ENCODE measurements around the gene CENPH.
"Not testable (repeated sequence)": the region's sequence is repeated elsewhere in the genome, so short reads cannot be mapped to it uniquely, and the experiment has no call there.

The CENPH gene

DNA sequence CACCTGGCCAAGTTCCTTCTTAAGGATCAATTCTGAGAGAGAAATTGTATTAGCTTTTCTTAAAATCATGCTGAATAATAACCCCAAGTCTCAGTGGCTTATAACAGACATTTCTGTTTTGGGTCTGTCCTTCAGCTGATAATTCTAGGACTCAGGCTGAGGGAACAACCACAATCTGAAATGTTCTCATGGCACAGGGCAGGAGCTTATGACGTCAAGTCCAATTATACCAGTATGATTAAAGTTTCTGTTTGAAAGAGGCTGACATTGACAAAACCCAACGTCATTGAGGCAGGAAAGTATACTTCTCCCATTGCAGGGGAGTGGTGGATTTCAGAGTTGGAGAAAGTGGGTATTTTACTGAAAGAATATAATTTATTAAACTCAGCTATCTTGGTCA is 21.8 kb downstream of the CENPH start:
- FAIRE-seq: no peak

DNA sequence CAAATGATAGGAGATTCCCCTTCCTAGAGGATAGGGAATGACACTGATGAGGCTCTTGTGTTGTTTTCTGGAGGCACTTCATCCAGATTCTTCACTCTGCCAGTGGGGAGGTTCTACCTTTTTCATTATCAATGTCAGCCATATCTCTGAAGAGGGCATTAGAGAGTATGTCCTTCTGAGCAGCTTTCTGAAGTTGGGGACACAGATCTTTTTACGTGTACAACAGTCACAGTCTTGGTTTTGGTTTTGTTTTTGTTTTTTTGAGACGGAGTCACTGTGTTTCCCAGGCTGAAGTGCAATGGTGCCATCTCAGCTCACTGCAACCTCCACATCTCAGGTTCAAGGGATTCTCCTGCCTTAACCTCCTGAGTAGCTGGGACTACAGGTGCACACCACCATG is 22.6 kb downstream of the CENPH start:
- no peak for FAIRE-seq

DNA sequence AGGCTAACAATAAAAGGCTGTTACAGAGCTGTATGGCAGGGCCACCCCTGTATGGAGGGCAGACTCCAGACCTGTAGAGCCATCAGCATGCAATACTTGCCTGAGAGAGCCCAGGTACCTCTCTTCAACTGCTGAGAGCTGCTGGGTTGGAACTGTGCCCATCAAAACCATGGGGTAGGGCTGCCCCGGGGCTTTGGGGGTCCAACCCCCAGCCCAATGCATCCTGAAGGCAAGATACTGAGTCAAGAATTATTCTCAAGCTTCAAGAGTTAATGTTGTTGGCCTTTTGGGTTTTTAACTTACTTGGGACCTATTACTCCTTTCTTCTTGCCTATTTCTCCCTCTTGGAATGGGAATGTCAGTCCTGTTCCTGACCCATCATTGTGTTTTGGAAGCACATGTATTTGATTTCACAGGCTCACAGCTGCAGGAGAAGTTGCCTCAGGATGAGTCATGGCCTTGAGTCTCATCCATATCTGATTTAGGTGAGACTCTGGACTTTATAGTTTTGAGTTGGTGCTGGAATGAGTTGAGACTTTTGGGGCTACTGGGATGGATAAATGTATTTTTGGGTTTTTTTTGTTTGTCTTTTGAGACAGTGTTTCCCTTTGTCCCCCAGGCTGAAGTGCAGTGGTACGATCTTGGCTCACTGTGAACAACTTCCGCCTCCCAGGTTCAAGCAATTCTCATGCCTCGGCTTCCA is 24.3 kb downstream of the CENPH start:
- no peak for FAIRE-seq

DNA sequence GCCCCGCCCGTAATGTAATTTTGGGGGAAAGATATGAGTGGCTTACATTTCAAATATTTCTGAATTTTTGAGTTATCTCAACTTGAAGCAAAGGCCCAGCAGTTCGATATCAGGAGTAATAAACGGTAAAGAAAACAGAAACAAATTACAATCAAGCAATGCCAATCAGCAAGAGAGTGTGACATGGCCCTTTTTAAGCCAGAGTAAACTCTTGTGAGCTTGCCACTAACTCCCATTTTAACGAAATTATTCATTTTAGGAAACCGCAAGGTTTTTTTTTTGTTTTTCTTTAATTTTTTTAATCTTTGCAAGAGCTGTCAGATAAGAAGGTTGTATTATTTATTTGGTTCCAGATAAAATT is 27.7 kb downstream of the CENPH start:
- FAIRE-seq: no peak

DNA sequence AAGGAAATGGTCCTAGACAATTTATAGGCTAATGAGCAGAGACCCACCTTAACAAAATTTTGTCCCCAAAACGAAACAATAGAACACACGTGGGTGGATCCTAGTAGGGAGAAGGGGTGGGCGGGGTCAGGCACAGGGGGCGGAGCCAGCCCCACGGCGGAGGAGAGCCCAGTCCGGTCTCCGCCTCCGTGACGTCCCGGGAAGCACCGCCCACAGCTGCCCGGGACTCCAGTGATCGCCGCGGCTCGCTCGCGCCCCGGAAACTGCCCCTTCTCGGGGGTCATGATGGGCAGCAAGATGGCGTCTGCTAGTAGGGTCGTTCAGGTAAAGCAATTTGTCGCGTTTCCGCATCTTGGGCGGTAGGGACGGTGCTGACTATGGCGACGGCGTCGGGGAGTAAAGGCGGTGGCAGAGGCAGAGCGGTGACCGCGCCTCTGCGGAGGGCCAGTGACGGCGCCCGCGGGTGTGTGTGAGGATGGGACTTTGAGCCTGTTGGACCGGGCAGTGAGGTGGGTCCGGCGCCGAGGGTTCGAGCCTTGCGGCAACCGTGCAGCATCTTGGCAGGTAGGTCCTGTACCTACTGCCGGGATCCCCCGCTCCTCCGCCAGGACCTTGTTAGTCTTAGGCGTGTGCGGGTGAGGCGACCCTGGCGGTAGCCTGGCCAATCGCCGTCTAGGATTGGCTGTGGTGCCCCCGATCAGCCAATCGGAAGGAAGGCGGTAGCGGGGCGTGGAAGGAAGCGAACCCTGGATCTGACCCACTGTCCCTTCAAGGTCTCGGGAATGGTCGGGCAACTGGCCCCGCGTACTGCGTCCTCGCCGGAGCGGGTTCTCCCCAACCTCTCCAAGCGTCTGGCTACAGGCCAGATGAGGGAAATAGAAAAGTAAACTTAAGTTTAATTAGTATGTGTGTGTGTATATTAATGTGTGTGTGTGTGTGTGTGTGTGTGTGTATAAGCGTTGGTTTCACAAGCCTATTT is 28.5 kb downstream of the CENPH start:
- FAIRE-seq: peak; percentile 74

DNA sequence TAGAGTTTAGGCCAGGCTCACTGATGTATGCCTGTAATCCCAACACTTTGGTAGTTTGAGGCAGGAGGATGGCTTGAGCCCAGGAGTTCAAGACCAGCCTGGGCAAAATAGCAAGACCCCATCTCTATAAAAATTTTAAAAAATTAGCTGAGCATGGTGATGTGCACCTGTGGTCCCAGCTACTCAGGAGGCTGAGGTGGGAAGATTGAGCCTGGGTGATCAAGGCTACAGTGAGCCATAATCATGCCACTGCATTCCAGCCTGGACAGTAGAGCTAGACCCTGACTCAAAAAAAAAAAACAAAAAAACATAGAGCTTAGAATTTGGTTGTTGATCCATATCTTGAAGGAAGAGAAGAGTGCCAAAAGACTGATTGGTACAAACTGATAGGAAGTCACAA is 30.6 kb downstream of the CENPH start:
- FAIRE-seq: no peak

DNA sequence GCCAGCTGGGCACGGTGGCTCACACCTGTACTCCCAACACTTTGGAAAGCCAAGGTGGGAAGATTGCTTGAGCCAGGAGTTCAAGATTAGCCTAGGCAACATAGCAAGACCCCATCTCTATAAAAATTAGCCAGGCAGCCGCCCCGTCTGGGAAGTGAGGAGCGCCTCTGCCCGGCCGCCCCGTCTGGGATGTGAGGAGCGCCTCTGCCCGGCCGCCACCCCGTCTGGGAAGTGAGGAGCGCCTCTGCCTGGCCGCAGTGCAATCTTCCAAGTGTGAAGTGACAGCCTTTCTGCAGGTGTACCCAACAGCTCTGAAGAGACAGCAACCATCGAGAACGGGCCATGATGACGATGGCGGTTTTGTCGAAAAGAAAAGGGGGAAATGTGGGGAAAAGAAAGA is 31.0 kb downstream of the CENPH start:
- FAIRE-seq: not testable (repeated sequence)

DNA sequence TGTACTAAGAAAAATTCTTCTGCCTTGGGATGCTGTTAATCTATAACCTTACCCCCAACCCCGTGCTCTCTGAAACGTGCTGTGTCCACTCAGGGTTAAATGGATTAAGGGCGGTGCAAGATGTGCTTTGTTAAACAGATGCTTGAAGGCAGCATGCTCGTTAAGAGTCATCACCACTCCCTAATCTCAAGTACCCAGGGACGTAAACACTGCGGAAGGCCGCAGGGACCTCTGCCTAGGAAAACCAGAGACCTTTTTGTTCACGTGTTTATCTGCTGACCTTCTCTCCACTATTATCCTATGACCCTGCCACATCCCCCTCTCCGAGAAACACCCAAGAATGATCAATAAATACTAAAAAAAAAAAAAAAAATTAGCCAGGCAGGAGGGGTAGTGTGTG is 31.4 kb downstream of the CENPH start:
- FAIRE-seq: not testable (repeated sequence)

DNA sequence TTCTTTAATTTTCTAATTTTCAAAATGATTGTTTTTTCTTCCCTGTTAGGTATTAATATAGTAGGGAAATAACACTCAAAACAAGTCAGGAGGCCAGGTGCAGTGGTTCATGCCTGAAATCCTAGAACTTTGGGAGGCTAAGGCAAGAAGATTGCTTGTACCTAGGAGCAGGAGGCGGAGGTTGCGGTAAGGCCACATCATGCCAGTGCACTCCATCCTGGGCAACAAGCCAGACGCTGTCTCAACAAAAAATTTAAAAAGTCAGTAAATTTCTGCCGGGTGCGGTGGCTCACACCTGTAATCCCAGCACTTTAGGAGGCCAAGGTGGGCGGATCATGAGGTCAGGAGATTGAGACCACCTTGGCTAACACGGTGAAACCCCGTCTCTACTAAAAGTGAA is 35.1 kb downstream of the CENPH start:
- FAIRE-seq: no peak

DNA sequence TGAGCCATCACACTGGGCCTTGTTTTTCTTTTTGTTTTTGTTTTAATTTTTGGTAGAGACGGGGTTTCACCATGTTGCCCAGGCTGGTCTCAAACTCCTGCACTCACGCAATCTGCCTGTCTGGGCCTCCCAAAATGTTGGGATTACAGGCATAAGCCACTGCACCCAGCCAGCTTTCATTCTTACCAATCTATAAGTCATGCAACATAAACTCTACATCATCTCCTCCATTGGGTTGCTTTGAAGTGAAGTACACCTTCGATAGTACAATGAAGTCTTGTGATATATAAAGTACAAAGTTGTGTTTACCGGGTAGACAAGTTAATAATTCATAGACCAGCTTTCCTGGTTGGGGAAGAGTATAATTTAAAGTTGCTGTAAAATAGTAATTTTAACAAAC is 36.5 kb downstream of the CENPH start:
- FAIRE-seq: no peak

DNA sequence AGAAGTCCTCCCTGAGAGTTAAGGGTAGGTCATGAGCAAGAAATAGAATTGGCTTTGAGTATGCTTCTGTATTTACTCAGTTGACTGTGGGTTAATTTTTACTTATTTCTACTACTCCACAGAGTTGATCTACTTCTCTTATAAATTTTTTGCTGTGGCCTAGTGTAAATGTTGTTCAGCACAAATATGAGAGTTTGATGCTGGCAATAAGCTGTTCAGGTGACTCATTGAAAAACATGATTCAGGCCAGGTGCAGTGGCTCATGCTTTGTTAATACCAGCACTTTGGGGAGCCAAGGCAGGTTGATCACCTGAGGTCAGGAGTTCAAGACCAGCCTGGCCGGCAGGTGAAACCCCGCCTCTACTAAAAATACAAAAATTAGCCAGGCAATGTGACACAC is 40.8 kb downstream of the CENPH start:
- no peak for FAIRE-seq

DNA sequence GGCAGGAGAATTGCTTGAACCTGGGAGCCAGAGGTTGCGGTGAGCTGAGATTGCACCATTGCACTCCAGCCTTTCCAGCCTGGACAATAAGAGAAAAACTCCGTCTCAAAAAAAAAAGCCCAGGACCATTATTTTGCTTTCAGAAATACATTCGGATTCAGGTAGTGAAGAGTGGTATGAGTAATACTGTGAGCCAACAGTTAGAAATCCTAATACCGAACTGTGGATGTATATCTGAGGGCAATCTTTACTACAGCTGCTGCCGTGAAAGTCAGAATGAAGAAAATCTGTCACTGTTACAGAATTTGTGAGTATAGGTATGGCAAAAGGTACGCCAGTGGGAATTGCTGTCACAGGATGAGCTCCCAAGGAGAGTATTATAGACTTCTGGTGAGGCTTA is 41.9 kb downstream of the CENPH start:
- FAIRE-seq: no peak

DNA sequence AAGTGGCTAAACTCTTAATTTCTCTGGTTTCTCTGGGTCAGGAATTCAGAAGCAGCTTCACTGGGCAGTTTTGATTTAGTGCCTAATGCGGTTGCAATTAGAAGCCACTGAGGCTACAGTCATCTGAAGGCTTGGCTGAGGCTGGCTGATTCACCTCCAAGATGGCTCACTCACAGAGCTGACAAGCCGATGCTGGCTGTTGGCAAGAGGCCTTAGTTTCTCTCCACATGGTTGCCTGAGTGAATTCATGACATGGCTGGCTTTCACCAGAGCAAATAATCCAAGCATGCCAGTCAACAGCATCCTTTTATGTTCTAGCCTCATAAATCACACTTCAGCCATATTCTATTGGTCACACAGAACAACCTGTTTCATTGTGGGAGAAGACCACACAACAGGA is 42.5 kb downstream of the CENPH start:
- no peak for FAIRE-seq

DNA sequence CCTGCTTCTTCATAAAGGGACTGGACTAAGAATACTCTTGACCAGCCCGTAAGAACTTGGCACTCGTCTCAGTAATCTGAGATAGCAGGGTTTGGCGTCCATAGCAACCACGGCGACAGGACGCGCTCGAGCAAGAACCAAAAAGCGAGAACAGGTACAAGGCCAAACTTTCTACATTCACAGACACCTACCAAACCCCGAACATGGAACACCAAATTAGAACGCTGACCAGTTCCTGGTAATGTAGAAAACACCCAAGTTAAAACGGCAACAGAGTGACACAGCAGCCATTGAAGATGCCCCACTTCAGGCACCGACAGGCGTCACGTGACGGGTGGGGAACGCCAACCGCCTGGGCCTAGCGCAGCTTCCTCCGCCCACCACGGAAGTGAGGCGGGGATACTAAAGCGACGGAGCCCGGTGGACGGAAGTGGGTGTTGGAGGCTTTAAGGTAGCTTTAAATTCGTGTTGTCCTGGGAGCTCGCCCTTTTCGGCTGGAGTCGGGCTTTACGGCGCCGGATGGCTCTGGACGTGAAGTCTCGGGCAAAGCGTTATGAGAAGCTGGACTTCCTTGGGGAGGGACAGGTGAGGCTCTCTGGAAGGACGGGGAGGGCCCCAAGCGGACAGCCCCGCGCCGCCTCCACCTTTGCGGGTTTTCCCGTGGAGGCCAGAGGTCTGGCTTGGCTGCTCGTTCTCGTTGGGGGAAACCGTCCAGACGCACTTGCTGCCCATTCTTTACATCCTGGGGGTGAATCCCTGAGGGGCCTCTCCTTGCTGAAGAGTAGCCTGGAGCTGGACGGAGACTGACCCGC is 45.3 kb downstream of the CENPH start, which contains the start of gene CDK7:
Gene CDK7, plus strand, starts transcription at position 430 of the 812 bp plus-strand sequence. Its CDS starts 90 bp downstream, at position 520.
- FAIRE-seq: peak; percentile 78

DNA sequence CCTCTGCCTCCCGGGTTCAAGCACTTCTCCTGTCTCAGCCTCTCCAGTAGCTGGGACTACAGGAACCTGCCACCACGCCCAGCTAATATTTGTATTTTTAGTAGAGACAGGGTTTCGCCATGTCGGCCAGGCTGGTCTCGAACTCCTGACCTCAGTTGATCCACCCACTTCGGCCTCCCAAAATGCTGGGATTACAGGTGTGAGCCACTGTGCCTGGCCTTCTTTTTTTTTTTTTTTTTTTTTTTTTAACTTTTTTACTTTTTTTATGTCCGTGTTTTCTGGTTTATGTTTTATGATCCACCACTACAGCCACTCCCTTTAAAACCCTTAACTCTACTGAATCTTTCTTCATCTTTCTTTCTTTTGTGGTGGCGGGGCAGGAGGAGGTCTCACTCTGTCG is 47.4 kb downstream of the CENPH start:
- not testable (repeated sequence) for FAIRE-seq

DNA sequence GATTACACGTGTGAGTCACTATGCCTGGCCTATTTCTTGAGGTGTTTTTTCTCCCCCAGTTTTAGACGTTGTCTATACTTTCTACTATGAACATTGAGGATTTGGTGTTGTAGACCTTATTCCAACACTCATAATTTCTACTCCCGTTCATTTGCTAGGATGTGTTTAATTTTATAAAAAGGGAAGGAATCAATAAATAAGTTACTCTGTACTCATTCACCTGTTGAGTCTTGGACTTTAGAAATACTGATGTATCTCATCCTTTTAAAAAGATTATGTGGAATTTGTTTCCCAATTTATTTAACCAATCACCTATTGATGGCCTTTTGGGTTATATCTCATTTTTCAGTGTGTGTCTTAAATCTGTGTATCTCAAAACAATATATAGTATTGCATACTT is 48.5 kb downstream of the CENPH start:
- no peak for FAIRE-seq

DNA sequence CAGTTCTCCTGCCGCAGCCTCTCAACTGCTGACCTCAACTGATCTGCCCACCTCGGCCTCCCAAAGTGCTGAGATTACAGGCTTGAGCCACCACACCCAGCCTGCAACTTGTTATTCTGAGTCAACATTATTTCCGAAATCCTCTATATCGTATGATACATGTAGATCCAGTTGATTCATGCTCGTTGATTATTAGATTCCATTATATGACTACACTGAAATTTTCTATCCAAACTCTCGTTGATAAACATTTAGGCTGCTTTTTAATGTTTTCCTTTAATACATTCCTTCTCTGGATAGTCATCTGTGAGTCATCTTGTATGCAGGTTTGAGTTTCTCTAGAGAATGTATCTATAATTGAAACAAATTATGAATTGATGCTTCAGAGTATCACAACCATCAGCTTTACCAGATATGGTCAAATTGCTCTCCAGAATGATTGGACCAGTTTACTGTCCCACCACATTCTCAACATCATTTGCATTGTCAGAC is 49.4 kb downstream of the CENPH start:
- peak; percentile 95 for FAIRE-seq

DNA sequence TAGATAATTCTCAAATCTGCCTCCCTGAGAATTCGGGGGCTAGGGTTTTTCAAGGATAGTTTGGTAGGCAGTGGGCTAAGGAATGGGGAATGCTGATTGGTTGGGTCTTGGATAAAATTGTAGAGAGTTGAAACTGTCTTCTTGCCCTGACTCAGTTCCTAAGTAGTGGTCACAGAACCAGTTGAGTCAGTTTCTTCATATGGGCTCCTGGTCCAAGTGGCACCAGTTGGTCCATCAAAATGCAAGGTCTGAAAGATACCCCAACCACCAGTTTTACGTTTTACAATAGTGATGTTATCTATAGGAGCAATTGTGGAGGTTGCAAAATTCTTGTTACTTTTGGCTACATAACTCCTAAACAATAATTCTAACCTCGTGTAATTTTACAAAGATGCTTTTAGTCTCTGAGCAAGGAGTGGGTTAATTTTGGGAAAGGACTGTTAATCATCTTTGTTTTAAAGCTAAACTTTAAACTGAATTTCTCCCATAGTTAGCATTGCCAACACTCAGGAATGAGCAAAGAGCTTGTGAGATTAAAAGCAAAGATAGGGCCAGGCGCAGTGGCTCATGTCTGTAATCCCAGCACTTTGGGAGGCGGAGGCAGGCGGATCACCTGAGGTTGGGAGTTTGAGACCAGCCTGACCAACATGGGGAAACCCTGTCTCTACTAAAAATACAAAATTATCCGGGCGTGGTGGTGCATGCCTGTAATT is 53.0 kb downstream of the CENPH start:
- FAIRE-seq: no peak

DNA sequence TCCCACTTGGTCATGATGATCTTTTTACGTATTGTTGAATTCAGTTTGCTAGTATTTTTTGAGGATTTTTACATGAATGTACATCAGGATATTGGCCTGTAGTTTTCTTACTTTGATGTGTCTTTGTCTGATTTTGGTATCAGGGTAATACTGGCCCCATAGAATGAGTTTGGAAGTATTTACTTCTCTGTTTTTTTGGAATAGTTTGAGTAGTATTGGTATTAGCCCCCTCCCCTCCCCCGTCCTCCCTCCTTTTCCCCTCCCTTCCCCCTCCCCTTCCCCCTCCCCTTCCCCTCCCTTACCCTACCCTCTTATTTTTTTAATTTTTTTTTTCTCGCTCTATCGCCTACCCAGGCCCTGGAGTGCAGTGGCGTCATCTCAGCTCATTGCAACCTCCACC is 55.6 kb downstream of the CENPH start:
- FAIRE-seq: no peak

DNA sequence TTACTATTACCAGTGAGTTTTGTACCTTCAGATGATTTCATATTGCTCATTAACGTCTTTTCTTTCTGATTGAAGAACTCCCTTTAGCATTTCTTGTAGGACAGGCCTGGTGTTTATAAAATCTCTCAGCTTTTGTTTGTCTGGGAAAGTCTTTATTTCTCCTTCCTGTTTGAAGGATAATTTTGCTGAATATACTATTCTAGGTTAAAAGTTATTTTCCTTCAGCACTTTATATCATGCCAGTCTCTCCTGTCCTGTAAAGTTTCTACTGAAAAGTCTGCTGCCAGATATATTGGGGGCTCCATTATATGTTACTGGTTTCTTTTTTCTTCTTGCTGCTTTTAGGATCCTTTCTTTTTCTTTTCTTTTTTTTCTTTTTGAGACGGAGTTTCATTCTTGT is 58.6 kb downstream of the CENPH start:
- FAIRE-seq: no peak

DNA sequence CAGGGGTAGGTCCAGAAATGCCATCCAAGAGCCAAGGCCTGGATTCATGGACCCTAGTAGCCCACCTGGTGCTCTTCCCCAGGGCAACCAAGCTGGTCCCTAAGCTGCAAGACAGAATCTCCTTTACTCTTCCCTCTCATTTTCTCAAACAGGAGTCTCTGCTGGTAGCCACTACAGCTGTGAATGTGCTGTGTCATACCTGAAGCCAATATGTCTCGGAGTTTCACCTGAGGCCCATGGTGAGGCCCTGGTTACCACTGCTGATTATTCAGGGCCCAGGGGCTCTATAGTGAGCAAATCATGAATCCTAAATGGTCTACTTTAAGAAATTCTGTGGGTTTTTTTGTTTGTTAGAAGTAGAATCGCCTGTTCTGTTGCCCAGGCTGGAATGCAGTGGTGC is 61.2 kb downstream of the CENPH start:
- FAIRE-seq: no peak

DNA sequence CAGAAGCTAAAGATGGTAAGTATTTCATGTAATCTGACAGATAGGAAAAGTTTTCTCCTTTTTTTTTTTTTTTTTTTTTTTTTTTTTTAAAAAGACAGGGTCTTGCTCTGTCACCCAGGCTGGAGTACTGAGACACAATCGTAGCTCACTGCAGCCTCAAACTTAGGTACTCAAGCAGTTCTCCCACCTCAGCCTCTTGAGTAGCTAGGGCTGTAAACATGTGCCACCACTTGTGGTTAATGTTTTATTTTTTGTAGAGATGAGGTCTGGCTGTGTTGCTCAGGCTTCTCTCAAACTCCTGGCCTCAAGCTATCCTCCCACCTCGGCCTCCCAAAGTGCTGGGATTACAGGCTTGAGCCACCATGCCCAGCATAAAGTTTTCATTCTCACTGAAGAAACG is 63.1 kb downstream of the CENPH start:
- FAIRE-seq: no peak
